ENCODE results near the gene KIAA0930.

KIAA0930 gene

DNA sequence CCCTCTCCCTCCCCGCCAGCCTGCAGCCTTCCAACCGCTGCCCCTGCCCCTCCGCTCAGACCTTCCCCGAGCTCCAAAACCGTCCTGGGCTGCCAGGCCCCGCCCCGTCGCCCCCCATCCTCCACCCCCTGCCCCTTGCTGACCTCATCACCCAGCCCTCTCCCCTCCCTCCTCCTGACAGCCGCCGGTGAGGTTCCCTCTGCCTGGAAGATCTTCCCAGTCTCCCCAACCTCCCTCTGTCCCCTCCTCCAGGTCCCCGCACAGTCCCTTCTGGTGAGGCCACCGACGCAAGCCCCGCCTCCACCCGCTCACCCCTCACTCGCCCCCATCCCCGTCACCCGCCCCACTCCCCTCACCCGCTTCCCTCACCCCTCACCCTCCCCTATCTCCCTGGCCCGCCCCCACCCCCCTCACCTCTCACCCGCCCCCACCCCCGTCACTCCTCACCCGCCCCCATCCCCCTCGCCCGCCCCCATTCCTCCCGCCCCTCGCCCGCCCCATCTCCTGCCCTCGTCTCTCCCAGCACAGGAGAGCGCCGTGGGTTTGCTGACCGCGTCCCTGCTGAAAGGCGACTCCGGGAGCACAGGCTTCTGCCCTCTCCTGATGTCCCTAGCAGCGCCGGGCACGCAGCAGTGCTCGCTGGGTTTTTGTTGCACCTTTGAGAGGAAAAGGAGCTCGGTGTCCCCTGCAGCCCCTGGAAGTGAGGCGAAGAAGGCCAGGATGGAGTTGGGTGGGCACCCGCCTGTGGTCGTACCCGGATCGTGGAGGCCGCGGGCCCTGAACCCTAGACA lies 27.7 kb upstream of the KIAA0930 start:
- TF ChIP-seq NFIC (IDR thresholded peaks at IDR 0.05): no peak
- no peak for TF ChIP-seq TAF1 (IDR thresholded peaks at IDR 0.05; ENCODE audit: low read depth)
- TF ChIP-seq, protein P1, sequence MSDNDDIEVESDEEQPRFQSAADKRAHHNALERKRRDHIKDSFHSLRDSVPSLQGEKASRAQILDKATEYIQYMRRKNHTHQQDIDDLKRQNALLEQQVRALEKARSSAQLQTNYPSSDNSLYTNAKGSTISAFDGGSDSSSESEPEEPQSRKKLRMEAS (IDR thresholded peaks at IDR 0.05): peak; percentile 31; the same call in 1 of the 2 replicates
- TF ChIP-seq, protein P2, sequence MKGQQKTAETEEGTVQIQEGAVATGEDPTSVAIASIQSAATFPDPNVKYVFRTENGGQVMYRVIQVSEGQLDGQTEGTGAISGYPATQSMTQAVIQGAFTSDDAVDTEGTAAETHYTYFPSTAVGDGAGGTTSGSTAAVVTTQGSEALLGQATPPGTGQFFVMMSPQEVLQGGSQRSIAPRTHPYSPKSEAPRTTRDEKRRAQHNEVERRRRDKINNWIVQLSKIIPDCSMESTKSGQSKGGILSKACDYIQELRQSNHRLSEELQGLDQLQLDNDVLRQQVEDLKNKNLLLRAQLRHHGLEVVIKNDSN (IDR thresholded peaks at IDR 0.05): no peak
- no peak for TF ChIP-seq TCF12 (IDR thresholded peaks at IDR 0.05; ENCODE audit: low read depth)

DNA sequence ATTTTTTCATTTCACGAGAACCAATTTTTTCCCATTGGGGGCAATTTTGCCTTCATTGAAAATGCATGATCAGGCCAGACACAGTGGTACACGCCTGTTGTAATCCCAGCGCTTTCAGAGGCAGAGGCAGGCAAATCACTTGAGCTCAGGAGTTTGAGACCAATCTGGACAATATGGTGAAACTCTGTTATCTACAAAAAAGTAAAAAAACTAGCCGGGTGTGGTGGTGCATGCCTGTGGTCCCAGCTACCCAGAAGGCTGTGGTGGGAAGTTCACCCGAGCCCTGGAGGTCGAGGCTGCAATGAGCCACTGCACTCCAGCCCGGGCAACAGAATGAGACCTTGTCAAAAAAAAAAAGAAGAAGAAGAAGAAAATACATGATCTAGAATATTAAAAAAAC lies 24.8 kb upstream of the KIAA0930 start:
- TF ChIP-seq EGR1 (IDR thresholded peaks at IDR 0.05) (no peak), ZBTB7A (IDR thresholded peaks at IDR 0.05; ENCODE audit: low read depth) (no peak), RAD21 (IDR thresholded peaks at IDR 0.05; ENCODE audit: low read depth) (no peak), NFIC (IDR thresholded peaks at IDR 0.05) (no peak), TCF12 (IDR thresholded peaks at IDR 0.05; ENCODE audit: low read depth) (no peak), TEAD4 (IDR thresholded peaks at IDR 0.05) (no peak), FOXM1 (IDR thresholded peaks at IDR 0.05; ENCODE audit: borderline replicate concordance, low read depth) (no peak), CEBPB (IDR thresholded peaks at IDR 0.05) (no peak), EP300 (IDR thresholded peaks at IDR 0.05; ENCODE audit: borderline replicate concordance) (no peak), YY1 (IDR thresholded peaks at IDR 0.05; ENCODE audit: low read depth) (no peak)
- TF ChIP-seq, protein P2 (IDR thresholded peaks at IDR 0.05): no peak
- TF ChIP-seq, protein P3, sequence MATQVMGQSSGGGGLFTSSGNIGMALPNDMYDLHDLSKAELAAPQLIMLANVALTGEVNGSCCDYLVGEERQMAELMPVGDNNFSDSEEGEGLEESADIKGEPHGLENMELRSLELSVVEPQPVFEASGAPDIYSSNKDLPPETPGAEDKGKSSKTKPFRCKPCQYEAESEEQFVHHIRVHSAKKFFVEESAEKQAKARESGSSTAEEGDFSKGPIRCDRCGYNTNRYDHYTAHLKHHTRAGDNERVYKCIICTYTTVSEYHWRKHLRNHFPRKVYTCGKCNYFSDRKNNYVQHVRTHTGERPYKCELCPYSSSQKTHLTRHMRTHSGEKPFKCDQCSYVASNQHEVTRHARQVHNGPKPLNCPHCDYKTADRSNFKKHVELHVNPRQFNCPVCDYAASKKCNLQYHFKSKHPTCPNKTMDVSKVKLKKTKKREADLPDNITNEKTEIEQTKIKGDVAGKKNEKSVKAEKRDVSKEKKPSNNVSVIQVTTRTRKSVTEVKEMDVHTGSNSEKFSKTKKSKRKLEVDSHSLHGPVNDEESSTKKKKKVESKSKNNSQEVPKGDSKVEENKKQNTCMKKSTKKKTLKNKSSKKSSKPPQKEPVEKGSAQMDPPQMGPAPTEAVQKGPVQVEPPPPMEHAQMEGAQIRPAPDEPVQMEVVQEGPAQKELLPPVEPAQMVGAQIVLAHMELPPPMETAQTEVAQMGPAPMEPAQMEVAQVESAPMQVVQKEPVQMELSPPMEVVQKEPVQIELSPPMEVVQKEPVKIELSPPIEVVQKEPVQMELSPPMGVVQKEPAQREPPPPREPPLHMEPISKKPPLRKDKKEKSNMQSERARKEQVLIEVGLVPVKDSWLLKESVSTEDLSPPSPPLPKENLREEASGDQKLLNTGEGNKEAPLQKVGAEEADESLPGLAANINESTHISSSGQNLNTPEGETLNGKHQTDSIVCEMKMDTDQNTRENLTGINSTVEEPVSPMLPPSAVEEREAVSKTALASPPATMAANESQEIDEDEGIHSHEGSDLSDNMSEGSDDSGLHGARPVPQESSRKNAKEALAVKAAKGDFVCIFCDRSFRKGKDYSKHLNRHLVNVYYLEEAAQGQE (IDR thresholded peaks at IDR 0.05; ENCODE audit: low read depth): no peak

DNA sequence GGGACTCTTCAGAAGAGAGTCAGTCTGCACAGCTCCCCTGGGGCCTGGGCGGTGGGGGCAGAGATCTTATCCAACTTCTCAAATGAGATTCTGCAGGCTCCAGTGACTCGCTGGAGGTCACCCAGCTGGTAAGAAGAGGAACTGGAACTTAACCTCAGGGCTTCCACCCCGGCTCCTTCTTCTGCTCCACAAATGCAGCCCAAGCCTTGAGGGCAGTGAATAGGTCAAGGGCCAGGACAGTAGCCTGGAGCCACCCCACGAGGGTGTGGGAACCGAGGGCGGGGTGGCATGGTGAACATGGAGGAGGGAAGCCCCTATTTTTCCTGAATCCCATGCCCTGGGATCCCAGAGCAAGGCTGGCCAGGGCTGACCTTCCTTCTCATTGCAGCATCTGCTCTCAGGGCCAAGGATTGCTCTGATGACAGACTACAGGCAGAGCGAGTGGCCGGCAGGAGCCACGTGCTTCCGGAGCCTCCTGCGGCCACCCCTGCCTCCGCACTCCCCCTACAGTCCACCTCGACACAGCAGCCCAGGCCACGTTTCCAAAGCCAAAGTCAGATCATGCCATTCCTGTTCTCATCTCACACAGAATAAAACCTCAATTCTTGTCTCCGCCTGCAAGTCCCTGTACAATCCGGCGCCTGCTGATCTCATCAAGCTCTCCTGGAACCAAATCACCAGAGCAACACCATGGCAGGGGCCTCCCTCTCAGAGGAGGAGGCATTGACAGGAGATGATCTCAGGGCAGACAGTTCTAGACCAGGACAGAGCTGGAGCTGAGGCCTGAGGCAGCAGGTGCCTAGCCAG lies 23.0 kb upstream of the KIAA0930 start:
- TF ChIP-seq TCF12 (IDR thresholded peaks at IDR 0.05; ENCODE audit: low read depth) (no peak), EP300 (IDR thresholded peaks at IDR 0.05; ENCODE audit: borderline replicate concordance) (no peak), RAD21 (IDR thresholded peaks at IDR 0.05; ENCODE audit: low read depth) (no peak; the same call in 1 of the 2 replicates), TEAD4 (IDR thresholded peaks at IDR 0.05) (no peak), NFIC (IDR thresholded peaks at IDR 0.05) (no peak), CEBPB (IDR thresholded peaks at IDR 0.05) (no peak), TAF1 (IDR thresholded peaks at IDR 0.05; ENCODE audit: low read depth) (no peak), CREB1 (IDR thresholded peaks at IDR 0.05; ENCODE audit: low read depth) (no peak), FOXM1 (IDR thresholded peaks at IDR 0.05; ENCODE audit: borderline replicate concordance, low read depth) (no peak), EGR1 (IDR thresholded peaks at IDR 0.05) (no peak)
- TF ChIP-seq, protein P1 (IDR thresholded peaks at IDR 0.05): no peak
- TF ChIP-seq, protein P3 (IDR thresholded peaks at IDR 0.05; ENCODE audit: low read depth): no peak
- TF ChIP-seq, protein P2 (IDR thresholded peaks at IDR 0.05): no peak

DNA sequence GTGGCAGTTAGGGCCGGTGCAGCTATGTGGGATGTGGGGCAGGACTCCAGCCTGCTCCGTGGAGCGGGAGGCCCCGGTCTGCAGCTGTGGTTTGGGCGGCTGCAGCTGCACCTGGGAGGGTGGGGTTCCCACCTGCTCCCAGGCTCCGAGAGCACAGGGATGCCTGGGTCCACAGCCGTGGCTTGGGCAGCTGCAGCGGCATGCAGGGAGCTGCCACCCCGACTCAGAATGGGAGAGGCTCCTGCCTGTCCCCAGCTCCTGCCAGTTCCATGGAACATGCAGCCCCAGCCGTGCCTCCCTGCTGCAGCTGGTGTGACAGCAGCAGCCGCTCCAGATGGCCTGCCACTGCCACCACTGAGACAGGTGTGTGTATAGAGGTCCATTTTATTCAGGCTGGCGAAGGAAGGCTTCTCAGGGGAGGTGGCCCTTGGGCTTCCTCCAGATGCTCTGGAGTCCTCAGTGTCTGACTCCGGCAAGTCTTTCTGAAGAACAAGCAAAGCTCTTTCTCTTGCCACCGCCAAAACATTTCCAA lies 22.3 kb upstream of the KIAA0930 start:
- TF ChIP-seq TAF1 (IDR thresholded peaks at IDR 0.05; ENCODE audit: low read depth) (no peak), NFIC (IDR thresholded peaks at IDR 0.05) (no peak), RAD21 (IDR thresholded peaks at IDR 0.05; ENCODE audit: low read depth) (no peak), ZBTB7A (IDR thresholded peaks at IDR 0.05; ENCODE audit: low read depth) (no peak), EP300 (IDR thresholded peaks at IDR 0.05; ENCODE audit: borderline replicate concordance) (no peak), TEAD4 (IDR thresholded peaks at IDR 0.05) (no peak), YY1 (IDR thresholded peaks at IDR 0.05; ENCODE audit: low read depth) (no peak), TCF12 (IDR thresholded peaks at IDR 0.05; ENCODE audit: low read depth) (no peak), EGR1 (IDR thresholded peaks at IDR 0.05) (no peak), CREB1 (IDR thresholded peaks at IDR 0.05; ENCODE audit: low read depth) (no peak), CEBPB (IDR thresholded peaks at IDR 0.05) (no peak), FOXM1 (IDR thresholded peaks at IDR 0.05; ENCODE audit: borderline replicate concordance, low read depth) (no peak)
- TF ChIP-seq, protein P2 (IDR thresholded peaks at IDR 0.05): no peak
- TF ChIP-seq, protein P1 (IDR thresholded peaks at IDR 0.05): no peak
- TF ChIP-seq, protein P3 (IDR thresholded peaks at IDR 0.05; ENCODE audit: low read depth): no peak
